ENCODE measurements around the gene PPHLN1.
A peak's percentile ranks its signal among the peaks of the same experiment; 100 is the strongest.
"Not testable (repeated sequence)": the region's sequence is repeated elsewhere in the genome, so short reads cannot be mapped to it uniquely, and the experiment has no call there.

PPHLN1 gene

GRCh38 chr12:42325326-42325652, 678 bp upstream of the PPHLN1 start:
- peak overlapping the region; percentile 95 for H3K9ac ChIP-seq (ENCODE audit: low read depth, low read length)
- H3K4me1 ChIP-seq (ENCODE audit: control insufficient read depth, insufficient read depth, low read length): peaks cover 22% of the 10 kb centered on the region
- H3K4me2 ChIP-seq (ENCODE audit: low read length): peak overlapping the region; percentile 91
- H3K9me3 ChIP-seq (replicated peaks; ENCODE audit: low read length): no peaks in the 10 kb centered on the region
- H3K27me3 ChIP-seq (ENCODE audit: control insufficient read depth, insufficient read depth, low read length): no peaks in the 10 kb centered on the region
- peaks cover 7% of the 10 kb centered on the region for H3K36me3 ChIP-seq (ENCODE audit: insufficient read depth, low read length)
- H3K4me3 ChIP-seq (ENCODE audit: low read length): peak overlapping the region; percentile 94

- Histone ChIP-seq H3K27me3 (ENCODE audit: control insufficient read depth, insufficient read depth, low read length) (no peaks in the 10 kb centered on the region), H3K9ac (ENCODE audit: low read depth, low read length) (peak overlapping the region; percentile 95), H3K4me2 (ENCODE audit: low read length) (peak overlapping the region; percentile 91), H3K4me1 (ENCODE audit: control insufficient read depth, insufficient read depth, low read length) (peaks cover 22% of the 10 kb centered on the region), H3K4me3 (ENCODE audit: low read length) (peak overlapping the region; percentile 94), H3K9me3 (replicated peaks; ENCODE audit: low read length) (no peaks in the 10 kb centered on the region), H3K36me3 (ENCODE audit: insufficient read depth, low read length) (no peaks in the 10 kb centered on the region)
Measured at GRCh38 chr12:42326541-42327226, 717 bp downstream of the PPHLN1 start.

- Histone ChIP-seq H3K4me2 (ENCODE audit: low read length) (peak overlapping the region; percentile 91), H3K9me3 (replicated peaks; ENCODE audit: low read length) (no peaks in the 10 kb centered on the region), H3K9ac (ENCODE audit: low read depth, low read length) (peak overlapping the region; percentile 95), H3K4me3 (ENCODE audit: low read length) (peak overlapping the region; percentile 94), H3K4me1 (ENCODE audit: control insufficient read depth, insufficient read depth, low read length) (peaks cover 22% of the 10 kb centered on the region), H3K27me3 (ENCODE audit: control insufficient read depth, insufficient read depth, low read length) (no peaks in the 10 kb centered on the region), H3K36me3 (ENCODE audit: insufficient read depth, low read length) (no peaks in the 10 kb centered on the region)
Measured at GRCh38 chr12:42327227-42327590, 1.2 kb downstream of the PPHLN1 start.

- H3K4me1 ChIP-seq (ENCODE audit: control insufficient read depth, insufficient read depth, low read length): peaks cover 16% of the 10 kb centered on the region
- H3K4me2 ChIP-seq (ENCODE audit: low read length); H3K9me3 ChIP-seq (replicated peaks; ENCODE audit: low read length); H3K9ac ChIP-seq (ENCODE audit: low read depth, low read length); H3K27me3 ChIP-seq (ENCODE audit: control insufficient read depth, insufficient read depth, low read length); H3K4me3 ChIP-seq (ENCODE audit: low read length); H3K36me3 ChIP-seq (ENCODE audit: insufficient read depth, low read length): not testable (repeated sequence)
Measured at GRCh38 chr12:42330097-42330496, 4.1 kb downstream of the PPHLN1 start.

GRCh38 chr12:42332301-42333285, 6.6 kb downstream of the PPHLN1 start:
- Histone ChIP-seq H3K27me3 (ENCODE audit: control insufficient read depth, insufficient read depth, low read length) (no peaks in the 10 kb centered on the region), H3K4me3 (ENCODE audit: low read length) (no peak overlapping the region), H3K9ac (ENCODE audit: low read depth, low read length) (no peak overlapping the region), H3K4me2 (ENCODE audit: low read length) (no peak overlapping the region), H3K9me3 (replicated peaks; ENCODE audit: low read length) (no peaks in the 10 kb centered on the region), H3K4me1 (ENCODE audit: control insufficient read depth, insufficient read depth, low read length) (peaks cover 6% of the 10 kb centered on the region), H3K36me3 (ENCODE audit: insufficient read depth, low read length) (peaks cover 11% of the 10 kb centered on the region)

DNA sequence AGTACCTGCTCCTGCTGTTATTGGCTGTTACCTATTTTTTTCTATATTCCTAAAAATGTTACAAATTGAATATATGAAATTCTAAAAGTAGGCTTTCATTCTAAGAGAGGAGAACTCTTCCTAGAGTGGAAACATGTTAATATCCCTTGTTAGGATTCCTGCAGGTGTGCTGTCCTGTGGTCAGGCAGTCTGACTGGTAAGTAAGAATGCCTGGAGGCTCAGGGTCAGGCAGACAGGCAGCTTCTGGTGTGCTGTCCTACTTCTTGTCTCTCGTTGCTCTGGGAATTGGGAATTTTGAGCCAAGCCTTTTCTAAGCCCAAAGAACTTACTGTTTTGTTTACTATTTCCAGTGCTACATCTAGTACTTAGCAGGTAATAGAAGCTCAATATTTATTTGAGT, 10.3 kb downstream of the PPHLN1 start:
- Histone ChIP-seq H3K36me3 (ENCODE audit: insufficient read depth, low read length) (peaks cover 16% of the 10 kb centered on the region), H3K4me2 (ENCODE audit: low read length) (no peak overlapping the region), H3K27me3 (ENCODE audit: control insufficient read depth, insufficient read depth, low read length) (no peaks in the 10 kb centered on the region), H3K9ac (ENCODE audit: low read depth, low read length) (no peak overlapping the region), H3K4me3 (ENCODE audit: low read length) (no peak overlapping the region), H3K9me3 (replicated peaks; ENCODE audit: low read length) (no peaks in the 10 kb centered on the region), H3K4me1 (ENCODE audit: control insufficient read depth, insufficient read depth, low read length) (no peaks in the 10 kb centered on the region)

DNA sequence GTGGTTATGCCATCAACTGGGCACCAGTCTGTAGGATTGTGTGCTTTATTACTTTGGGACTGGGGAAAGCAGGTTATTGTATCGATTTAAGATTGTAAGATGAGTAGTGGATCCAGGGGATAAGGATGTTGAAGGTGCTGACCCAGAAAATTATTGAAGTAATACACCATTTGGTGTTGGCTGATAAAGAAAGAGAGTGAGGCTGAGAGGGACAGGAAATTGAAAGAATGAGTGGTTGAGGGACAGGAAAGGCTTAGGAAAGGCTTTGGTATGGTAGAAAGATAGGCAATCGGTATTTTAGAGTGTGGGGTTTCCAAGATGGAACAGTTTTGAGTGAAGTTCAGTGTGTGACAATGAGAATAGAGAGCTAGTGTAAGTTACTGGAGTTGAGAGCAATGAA, 12.3 kb downstream of the PPHLN1 start:
- Histone ChIP-seq H3K4me2 (ENCODE audit: low read length) (no peak overlapping the region), H3K4me3 (ENCODE audit: low read length) (no peak overlapping the region), H3K27me3 (ENCODE audit: control insufficient read depth, insufficient read depth, low read length) (no peaks in the 10 kb centered on the region), H3K36me3 (ENCODE audit: insufficient read depth, low read length) (peaks cover 16% of the 10 kb centered on the region), H3K9me3 (replicated peaks; ENCODE audit: low read length) (no peaks in the 10 kb centered on the region), H3K4me1 (ENCODE audit: control insufficient read depth, insufficient read depth, low read length) (no peaks in the 10 kb centered on the region), H3K9ac (ENCODE audit: low read depth, low read length) (no peak overlapping the region)

- no peaks in the 10 kb centered on the region for H3K9me3 ChIP-seq (replicated peaks; ENCODE audit: low read length)
- no peaks in the 10 kb centered on the region for H3K4me1 ChIP-seq (ENCODE audit: control insufficient read depth, insufficient read depth, low read length)
- H3K4me3 ChIP-seq (ENCODE audit: low read length): no peak overlapping the region
- H3K36me3 ChIP-seq (ENCODE audit: insufficient read depth, low read length): peaks cover 5% of the 10 kb centered on the region
- H3K9ac ChIP-seq (ENCODE audit: low read depth, low read length): no peak overlapping the region
- no peak overlapping the region for H3K4me2 ChIP-seq (ENCODE audit: low read length)
- H3K27me3 ChIP-seq (ENCODE audit: control insufficient read depth, insufficient read depth, low read length): no peaks in the 10 kb centered on the region
Measured at GRCh38 chr12:42342028-42342427, 16.1 kb downstream of the PPHLN1 start.

- Histone ChIP-seq H3K9me3 (replicated peaks; ENCODE audit: low read length) (no peaks in the 10 kb centered on the region), H3K9ac (ENCODE audit: low read depth, low read length) (no peak overlapping the region), H3K27me3 (ENCODE audit: control insufficient read depth, insufficient read depth, low read length) (no peaks in the 10 kb centered on the region), H3K4me3 (ENCODE audit: low read length) (no peak overlapping the region), H3K4me2 (ENCODE audit: low read length) (no peak overlapping the region), H3K36me3 (ENCODE audit: insufficient read depth, low read length) (no peaks in the 10 kb centered on the region), H3K4me1 (ENCODE audit: control insufficient read depth, insufficient read depth, low read length) (no peaks in the 10 kb centered on the region)
Measured at GRCh38 chr12:42343721-42344120, 17.8 kb downstream of the PPHLN1 start.

- no peaks in the 10 kb centered on the region for H3K4me1 ChIP-seq (ENCODE audit: control insufficient read depth, insufficient read depth, low read length)
- H3K4me3 ChIP-seq (ENCODE audit: low read length): no peak overlapping the region
- H3K4me2 ChIP-seq (ENCODE audit: low read length): no peak overlapping the region
- no peaks in the 10 kb centered on the region for H3K9me3 ChIP-seq (replicated peaks; ENCODE audit: low read length)
- no peaks in the 10 kb centered on the region for H3K27me3 ChIP-seq (ENCODE audit: control insufficient read depth, insufficient read depth, low read length)
- no peaks in the 10 kb centered on the region for H3K36me3 ChIP-seq (ENCODE audit: insufficient read depth, low read length)
- no peak overlapping the region for H3K9ac ChIP-seq (ENCODE audit: low read depth, low read length)
Measured at GRCh38 chr12:42346403-42347002, 20.5 kb downstream of the PPHLN1 start.

DNA sequence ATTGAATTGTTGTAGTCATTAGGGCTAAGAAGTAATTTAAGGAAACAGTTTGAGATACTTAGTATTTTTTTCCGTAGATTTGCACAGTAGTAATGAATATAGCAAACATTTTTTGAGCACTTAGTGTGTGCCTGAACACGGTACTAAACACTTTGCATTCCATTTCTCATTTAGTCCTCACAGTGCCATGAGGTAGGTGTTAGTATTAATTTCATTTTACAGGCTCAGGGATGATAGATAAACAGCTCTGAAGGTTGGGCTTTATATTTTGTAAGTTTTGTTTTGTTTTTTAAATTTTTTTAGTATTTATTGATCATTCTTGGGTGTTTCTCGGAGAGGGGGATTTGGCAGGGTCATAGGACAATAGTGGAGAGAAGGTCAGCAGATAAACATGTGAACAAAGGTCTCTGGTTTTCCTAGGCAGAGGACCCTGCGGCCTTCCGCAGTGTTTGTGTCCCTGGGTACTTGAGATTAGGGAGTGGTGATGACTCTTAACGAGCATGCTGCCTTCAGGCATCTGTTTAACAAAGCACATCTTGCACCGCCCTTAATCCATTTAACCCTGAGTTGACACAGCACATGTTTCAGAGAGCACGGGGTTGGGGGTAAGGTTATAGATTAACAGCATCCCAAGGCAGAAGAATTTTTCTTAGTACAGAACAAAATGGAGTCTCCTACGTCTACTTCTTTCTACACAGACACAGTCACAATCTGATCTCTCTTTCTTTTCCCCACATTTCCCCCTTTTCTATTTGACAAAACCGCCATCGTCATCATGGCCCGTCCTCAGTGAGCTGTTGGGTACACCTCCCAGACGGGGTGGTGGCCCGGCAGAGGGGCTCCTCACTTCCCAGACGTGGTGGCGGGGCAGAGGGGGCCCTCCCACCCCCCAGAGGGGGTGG, 23.4 kb downstream of the PPHLN1 start:
- H3K4me3 ChIP-seq (ENCODE audit: low read length); H3K27me3 ChIP-seq (ENCODE audit: control insufficient read depth, insufficient read depth, low read length); H3K9ac ChIP-seq (ENCODE audit: low read depth, low read length); H3K9me3 ChIP-seq (replicated peaks; ENCODE audit: low read length); H3K36me3 ChIP-seq (ENCODE audit: insufficient read depth, low read length); H3K4me2 ChIP-seq (ENCODE audit: low read length); H3K4me1 ChIP-seq (ENCODE audit: control insufficient read depth, insufficient read depth, low read length): not testable (repeated sequence)
